H9 (cell line): Measurements from ENCODE around the gene RFNG. TPM values are rescaled to one million over a fixed set of nuclear protein-coding genes. Genes with fewer than 3 reads are reported as not detected.
"Not testable (repeated sequence)": the region's sequence is repeated elsewhere in the genome, so short reads cannot be mapped to it uniquely, and the experiment has no call there.

Experiments used
- DNase-seq: peaks from one replicate; pipeline ENCODE4 v3.0.0-alpha.2; 2017
- H2AFZ ChIP-seq: one replicate; pipeline ENCODE4 v1.6.1; 2013; ENCODE audit warnings: mild to moderate bottlenecking, low read length, control low read depth, moderate library complexity
- H2AK5ac ChIP-seq: 2 replicates; pipeline ENCODE4 v1.6.1; 2013; ENCODE audit warnings: low read length, control low read depth, mixed read lengths; ENCODE audit not compliant: insufficient read length
- H2BK120ac ChIP-seq: one replicate; pipeline ENCODE4 v1.6.1; 2013; ENCODE audit warnings: low read depth, mild to moderate bottlenecking, low read length, control low read depth, inconsistent platforms; ENCODE audit not compliant: poor library complexity, severe bottlenecking
- H2BK12ac ChIP-seq: 2 replicates; pipeline ENCODE4 v1.6.1; 2013; ENCODE audit warnings: low read length, control low read depth, mixed read lengths, low read depth; ENCODE audit not compliant: insufficient read length
- H2BK15ac ChIP-seq: 2 replicates; pipeline ENCODE4 v1.6.1; 2013; ENCODE audit warnings: low read depth, low read length, control low read depth
- H2BK20ac ChIP-seq: one replicate; pipeline ENCODE4 v1.6.1; 2013; ENCODE audit warnings: low read depth, mild to moderate bottlenecking, low read length, control low read depth, inconsistent platforms; ENCODE audit not compliant: poor library complexity, severe bottlenecking
- H2BK5ac ChIP-seq: 2 replicates; pipeline ENCODE4 v1.6.1; 2013; ENCODE audit warnings: low read length, control low read depth, mixed read lengths; ENCODE audit not compliant: insufficient read length
- H3K14ac ChIP-seq: 2 replicates; pipeline ENCODE4 v1.6.1; 2013; ENCODE audit warnings: low read length, control low read depth; ENCODE audit not compliant: insufficient read depth
- H3K18ac ChIP-seq: 2 replicates; pipeline ENCODE4 v1.6.1; 2013; ENCODE audit warnings: low read depth, mild to moderate bottlenecking, mixed read lengths, low read length, control low read depth; ENCODE audit not compliant: insufficient read length
- H3K23ac ChIP-seq: 2 replicates; pipeline ENCODE4 v1.6.1; 2013; ENCODE audit warnings: low read length, control low read depth, mixed read lengths, low read depth; ENCODE audit not compliant: insufficient read length
- H3K23me2 ChIP-seq: 2 replicates; pipeline ENCODE4 v1.6.1; 2013; ENCODE audit warnings: low read depth, mild to moderate bottlenecking, mixed read lengths, low read length, control low read depth; ENCODE audit not compliant: insufficient read length, poor library complexity, severe bottlenecking
- H3K27ac ChIP-seq: 2 replicates; pipeline ENCODE4 v1.5.1; 2013; ENCODE audit warnings: low read length, control low read depth, mixed read lengths, low read depth; ENCODE audit not compliant: insufficient read length
- H3K27me3 ChIP-seq: 2 replicates; pipeline ENCODE4 v1.6.1; 2013; ENCODE audit warnings: low read length, control low read depth, inconsistent platforms; ENCODE audit not compliant: insufficient read depth
- H3K4ac ChIP-seq: 2 replicates; pipeline ENCODE4 v1.6.1; 2013; ENCODE audit warnings: low read depth, mild to moderate bottlenecking, control low read depth, inconsistent platforms, low read length, moderate library complexity
- H3K4me1 ChIP-seq: 2 replicates; pipeline ENCODE4 v1.6.1; 2013; ENCODE audit warnings: low read length, control low read depth, inconsistent platforms; ENCODE audit not compliant: insufficient read depth
- H3K4me2 ChIP-seq: 2 replicates; pipeline ENCODE4 v1.6.1; 2013; ENCODE audit warnings: low read length, control low read depth, mixed read lengths; ENCODE audit not compliant: insufficient read length, insufficient read depth
- H3K56ac ChIP-seq: 2 replicates; pipeline ENCODE4 v1.6.1; 2013; ENCODE audit warnings: low read depth, mild to moderate bottlenecking, mixed read lengths, low read length, control low read depth; ENCODE audit not compliant: insufficient read length
- H3K79me1 ChIP-seq: 2 replicates; pipeline ENCODE4 v1.6.1; 2013; ENCODE audit warnings: low read depth, mild to moderate bottlenecking, moderate library complexity, low read length, control low read depth, inconsistent platforms; ENCODE audit not compliant: insufficient read depth, poor library complexity, severe bottlenecking
- H3K79me2 ChIP-seq: 2 replicates; pipeline ENCODE4 v1.6.1; 2013; ENCODE audit warnings: low read length, control low read depth, inconsistent platforms; ENCODE audit not compliant: insufficient read depth
- H3K9ac ChIP-seq: 2 replicates; pipeline ENCODE4 v1.6.1; 2013; ENCODE audit warnings: low read length, control low read depth, mixed read lengths; ENCODE audit not compliant: insufficient read length; ENCODE audit errors: extremely low read depth
- H3K9me3 ChIP-seq: one replicate; pipeline ENCODE4 v1.6.1; 2013; ENCODE audit warnings: low read depth, low read length, inconsistent platforms; ENCODE audit not compliant: control insufficient read depth
- H3T11ph ChIP-seq: one replicate; pipeline ENCODE4 v1.6.1; 2013; ENCODE audit warnings: mild to moderate bottlenecking, low read length, control low read depth, inconsistent platforms
- H4K20me1 ChIP-seq: one replicate; pipeline ENCODE4 v1.6.1; 2013; ENCODE audit not compliant: control insufficient read depth, insufficient read length, insufficient read depth
- H4K5ac ChIP-seq: 2 replicates; pipeline ENCODE4 v1.6.1; 2013; ENCODE audit warnings: low read depth, mild to moderate bottlenecking, mixed read lengths, low read length, control low read depth; ENCODE audit not compliant: insufficient read length
- H4K8ac ChIP-seq: replicated peaks from 2 replicates; pipeline ENCODE4 v1.6.1; 2013; ENCODE audit warnings: low read length, control low read depth, mixed read lengths, low read depth; ENCODE audit not compliant: insufficient read length
- H4K91ac ChIP-seq: 2 replicates; pipeline ENCODE4 v1.6.1; 2013; ENCODE audit warnings: low read depth, mild to moderate bottlenecking, moderate library complexity, mixed read lengths, low read length, control low read depth; ENCODE audit not compliant: insufficient read length
- H3K27ac Mint-ChIP-seq, 3 experiments: 2 replicates in 2 of 3; 3 replicates in 1 of 3; pipeline ENCODE4 v1.8.0; 2020 to 2021; ENCODE audit warnings: mixed read lengths in 3 of 3, mild to moderate bottlenecking in 1 of 3, moderate library complexity in 1 of 3
- H3K27me3 Mint-ChIP-seq: 2 replicates; pipeline ENCODE4 v1.8.0; 2021; ENCODE audit warnings: low read depth, mild to moderate bottlenecking, moderate library complexity, mixed read lengths
- H3K36me3 Mint-ChIP-seq, 3 experiments: 2 replicates in 2 of 3; 3 replicates in 1 of 3; pipeline ENCODE4 v1.8.0; 2020 to 2021; ENCODE audit warnings: low read depth in 3 of 3, mixed read lengths in 3 of 3; ENCODE audit not compliant: insufficient read depth in 1 of 3
- H3K4me1 Mint-ChIP-seq, 2 experiments: 2 replicates each; pipeline ENCODE4 v1.8.0; 2020; ENCODE audit warnings: mixed read lengths in 2 of 2
- H3K4me3 Mint-ChIP-seq, 2 experiments: 2 replicates in 1 of 2; 3 replicates in 1 of 2; pipeline ENCODE4 v1.8.0; 2020 to 2021; ENCODE audit warnings: mild to moderate bottlenecking in 2 of 2, mixed read lengths in 2 of 2, moderate library complexity in 1 of 2
- H3K9me3 Mint-ChIP-seq, 2 experiments: 2 replicates in 1 of 2; 3 replicates in 1 of 2; pipeline ENCODE4 v1.8.0; 2020; ENCODE audit warnings: mild to moderate bottlenecking in 2 of 2, mixed read lengths in 2 of 2, moderate library complexity in 1 of 2
- CTCF ChIP-seq: fragments of 200-600 bp; sonication (generic); conservative IDR thresholded peaks from 3 replicates; pipeline ENCODE4 v1.8.0; 2021; ENCODE audit warnings: antibody characterized with exemption, mild to moderate bottlenecking
- WGBS: extraction: QIAGEN DNeasy Blood & Tissue Kit; methylation state at CpG from one replicate; pipeline ENCODE4 v1.1.7; 2013; ENCODE audit warnings: missing lambda C conversion rate, low lambda C conversion rate, mixed read lengths; ENCODE audit not compliant: insufficient read length; ENCODE audit errors: extremely low coverage; 5-methylcytosine and 5-hydroxymethylcytosine counted together
- total RNA-seq: library from RNA; stranded (reverse); gene quantifications from 2 replicates; pipeline ENCODE4 v1.2.1, GENCODE V29; 2021

Gene RFNG
- total RNA-seq, 1 experiment from 2014 or later = 34.0 TPM

DNA sequence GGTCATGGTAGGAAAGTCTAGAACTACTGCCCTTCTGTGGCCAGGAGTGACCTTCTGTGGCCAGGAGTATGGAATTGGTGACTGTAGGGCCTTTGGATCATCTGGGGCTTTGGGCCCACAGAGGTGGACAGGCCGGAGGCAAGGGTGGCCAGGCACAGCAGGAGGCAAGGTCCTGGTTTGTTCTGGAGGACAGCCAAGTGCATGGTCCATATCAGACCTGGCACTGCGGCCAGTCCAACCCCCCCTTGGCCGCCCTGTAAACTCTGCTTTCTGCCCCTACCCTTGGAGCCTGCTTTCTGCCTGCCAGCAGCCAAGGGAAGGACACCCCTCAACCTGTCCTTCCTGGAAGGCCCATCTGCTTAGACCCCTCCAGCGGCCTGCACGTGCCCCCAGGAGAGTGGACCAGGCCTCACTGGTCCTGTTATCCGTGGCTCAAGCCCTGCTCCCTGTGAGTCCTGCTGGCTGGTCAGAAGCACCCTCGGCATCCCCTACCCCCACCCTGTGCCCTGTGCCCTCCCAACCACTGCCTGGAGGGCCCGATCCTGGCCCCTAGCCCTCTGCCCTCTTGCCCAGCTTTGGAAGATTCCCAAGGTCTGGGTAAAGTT is 11.8 kb downstream of the RFNG start:
- H2BK120ac ChIP-seq = no peak overlapping the region
- no peak overlapping the region for H3K18ac ChIP-seq
- H3K4me1 Mint-ChIP-seq = peaks cover 25 to 34% of the 10 kb centered on the region in 2 experiments
- no peak overlapping the region for H2BK20ac ChIP-seq
- H3T11ph ChIP-seq = no peak overlapping the region
- DNase-seq = no peak
- H3K27ac Mint-ChIP-seq = no peak overlapping the region; a peak in 1 of 7 replicates
- H3K27me3 Mint-ChIP-seq = peaks cover 14% of the 10 kb centered on the region
- WGBS = no CpG with 5 or more reads among the region's 8 CpGs
- H3K4ac ChIP-seq = no peak overlapping the region
- H4K20me1 ChIP-seq = no peaks in the 10 kb centered on the region
- no peak for TF ChIP-seq CTCF
- no peaks in the 10 kb centered on the region; the same call in 1 of the 2 replicates for H3K27me3 ChIP-seq
- H3K79me1 ChIP-seq = no peaks in the 10 kb centered on the region
- H2AFZ ChIP-seq = no peak overlapping the region
- H2BK12ac ChIP-seq = no peak overlapping the region
- no peak overlapping the region for H3K27ac ChIP-seq
- H3K4me1 ChIP-seq = no peaks in the 10 kb centered on the region; the same call in 1 of the 2 replicates
- no peak overlapping the region for H3K4me2 ChIP-seq
- H3K79me2 ChIP-seq = no peaks in the 10 kb centered on the region
- no peak overlapping the region for H4K91ac ChIP-seq
- no peak overlapping the region for H2BK5ac ChIP-seq
- no peaks in the 10 kb centered on the region; a peak in 2 of 5 replicates for H3K9me3 Mint-ChIP-seq
- H3K23ac ChIP-seq = no peak overlapping the region
- H3K14ac ChIP-seq = no peak overlapping the region
- no peak overlapping the region for H4K8ac ChIP-seq
- H3K36me3 Mint-ChIP-seq = peaks cover 3 to 9% (median 8%) of the 10 kb centered on the region in 3 experiments; a peak in 6 of 7 replicates
- no peak overlapping the region for H2BK15ac ChIP-seq
- no peak overlapping the region for H4K5ac ChIP-seq
- no peaks in the 10 kb centered on the region for H3K23me2 ChIP-seq
- H2AK5ac ChIP-seq = no peak overlapping the region
- no peak overlapping the region for H3K56ac ChIP-seq
- no peak overlapping the region for H3K9ac ChIP-seq
- no peak overlapping the region; a peak in 1 of 5 replicates for H3K4me3 Mint-ChIP-seq
- no peaks in the 10 kb centered on the region for H3K9me3 ChIP-seq

GRCh38 chr17:82038796-82039409 is 12.7 kb downstream of the RFNG start:
- H2BK20ac ChIP-seq, H3K9ac ChIP-seq, DNase-seq, H3K9me3 ChIP-seq, H3K27ac ChIP-seq, H3K79me1 ChIP-seq, H4K91ac ChIP-seq, H3K23me2 ChIP-seq, H4K8ac ChIP-seq, H3K4me1 ChIP-seq, H3K9me3 Mint-ChIP-seq, H3K4me2 ChIP-seq, H2AFZ ChIP-seq, H2BK120ac ChIP-seq, H2BK15ac ChIP-seq, H2AK5ac ChIP-seq, H3K18ac ChIP-seq, H3K56ac ChIP-seq, H3K23ac ChIP-seq, H3T11ph ChIP-seq, H2BK12ac ChIP-seq, H3K14ac ChIP-seq, H4K5ac ChIP-seq, H3K27me3 ChIP-seq, H4K20me1 ChIP-seq, H3K79me2 ChIP-seq, H2BK5ac ChIP-seq, H3K4ac ChIP-seq: not testable (repeated sequence)
- Mint-ChIP-seq H3K4me1 (peaks cover 25 to 39% of the 10 kb centered on the region in 2 experiments), H3K36me3 (peaks cover 8 to 12% (median 11%) of the 10 kb centered on the region in 3 experiments; a peak in 6 of 7 replicates), H3K4me3 (peak overlapping the region in 1 of 2 experiments; percentile 25; a peak in 2 of 5 replicates), H3K27me3 (peaks cover 14% of the 10 kb centered on the region), H3K27ac (peak overlapping the region in 1 of 3 experiments; percentile 6; a peak in 1 of 7 replicates)
- WGBS = no CpG with 5 or more reads among the region's 16 CpGs
